HG03520 (cell line): Measurements from ENCODE around the gene LUZP2.

ENCODE experiments used
- ATAC-seq: cut with Tn5 transposase; IDR thresholded peaks from one replicate; pipeline ENCODE4 v1.9.1; 2021; ENCODE audit warnings: mild to moderate bottlenecking, moderate library complexity; ENCODE audit not compliant: unreplicated experiment

Gene LUZP2

DNA sequence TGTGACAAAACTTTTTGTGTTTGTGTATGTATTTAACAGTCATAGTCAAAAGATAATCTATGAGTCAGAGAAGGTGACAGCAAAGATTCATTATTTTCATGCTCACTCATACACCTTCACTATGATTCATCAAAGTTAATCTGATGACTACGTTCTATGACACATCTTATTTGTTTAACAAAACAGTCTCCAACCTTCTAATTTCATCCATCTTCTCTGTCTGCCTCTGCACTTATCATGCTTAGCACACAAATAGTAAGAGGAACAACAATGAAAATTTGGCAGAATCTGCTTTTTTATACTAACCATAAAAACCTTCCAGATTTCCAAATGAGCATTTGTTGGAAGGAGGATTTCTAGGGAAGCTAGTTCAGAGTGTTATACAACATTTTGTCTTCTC lies 568.9 kb downstream of the LUZP2 start:
- ATAC-seq = no peak

DNA sequence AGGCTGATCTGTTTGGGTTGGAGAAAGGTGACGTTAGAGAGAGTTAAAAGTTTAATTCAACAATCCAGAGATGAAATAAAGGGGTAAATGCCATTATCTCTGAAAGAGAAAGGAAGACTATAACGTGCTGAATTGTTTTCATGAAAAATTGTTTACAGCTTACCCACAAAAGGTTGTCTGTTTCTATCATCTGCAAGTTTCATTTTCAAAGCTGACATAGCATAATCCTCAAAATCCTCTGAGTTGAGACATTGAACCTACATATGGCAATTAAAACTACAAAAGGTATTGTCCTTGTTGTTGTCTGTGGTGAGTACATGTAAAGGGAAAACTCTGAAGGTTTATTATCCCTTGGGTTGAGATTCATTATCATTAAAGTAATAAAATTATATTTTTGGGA lies 569.9 kb downstream of the LUZP2 start:
- ATAC-seq = no peak

DNA sequence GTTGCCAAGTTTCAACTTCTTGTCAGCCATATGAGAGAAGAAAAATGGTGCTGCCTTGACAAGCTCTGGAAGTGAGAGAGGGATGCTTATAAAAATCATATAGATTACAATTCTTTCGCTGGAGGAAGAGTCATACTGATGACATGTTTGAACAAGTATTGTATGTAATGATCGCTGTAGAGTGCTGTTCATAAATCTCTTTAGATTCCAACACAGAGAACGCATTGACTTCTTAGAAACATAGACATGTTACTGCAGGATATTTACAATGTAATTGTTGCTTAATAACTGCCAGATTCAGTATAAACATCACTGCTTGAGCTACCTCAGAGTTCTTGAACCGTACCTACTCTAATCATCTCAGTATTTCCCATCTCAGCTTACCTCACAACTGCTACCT lies 571.6 kb downstream of the LUZP2 start:
- ATAC-seq = no peak

DNA sequence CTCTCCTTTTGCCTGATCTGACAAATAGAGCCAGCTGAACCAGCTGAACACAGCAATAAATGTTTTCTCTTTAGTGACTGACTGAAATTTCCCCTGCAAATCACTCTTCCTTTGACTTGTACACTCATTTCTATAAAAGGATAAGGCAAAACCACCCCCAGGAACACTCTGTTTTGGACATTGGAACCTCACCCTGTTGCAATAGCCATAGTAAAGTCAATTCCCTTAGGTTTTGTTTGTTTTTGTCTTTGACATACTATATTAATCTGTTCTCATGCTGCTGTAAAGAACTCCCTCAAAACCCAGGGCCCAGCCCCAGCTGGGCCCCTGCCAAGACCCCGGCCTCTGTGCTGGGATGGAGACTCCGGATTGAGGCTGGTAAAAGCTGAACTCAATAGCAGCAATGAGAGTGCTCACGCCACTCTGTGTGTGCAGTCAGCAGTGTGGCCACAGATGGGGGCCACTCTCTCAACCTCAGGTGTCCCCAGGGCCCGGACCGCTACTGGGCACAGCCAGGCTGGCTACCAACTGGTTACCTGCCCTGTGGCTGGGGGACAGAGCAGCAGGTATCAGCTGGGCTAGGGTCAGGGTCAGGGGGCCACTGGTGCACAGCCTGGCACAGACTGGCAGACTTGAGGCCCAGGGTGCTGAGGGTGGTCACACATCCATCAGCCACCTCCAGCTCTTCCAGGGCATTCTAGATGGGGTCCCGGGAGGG lies 597.4 kb downstream of the LUZP2 start:
- ATAC-seq = no peak

DNA sequence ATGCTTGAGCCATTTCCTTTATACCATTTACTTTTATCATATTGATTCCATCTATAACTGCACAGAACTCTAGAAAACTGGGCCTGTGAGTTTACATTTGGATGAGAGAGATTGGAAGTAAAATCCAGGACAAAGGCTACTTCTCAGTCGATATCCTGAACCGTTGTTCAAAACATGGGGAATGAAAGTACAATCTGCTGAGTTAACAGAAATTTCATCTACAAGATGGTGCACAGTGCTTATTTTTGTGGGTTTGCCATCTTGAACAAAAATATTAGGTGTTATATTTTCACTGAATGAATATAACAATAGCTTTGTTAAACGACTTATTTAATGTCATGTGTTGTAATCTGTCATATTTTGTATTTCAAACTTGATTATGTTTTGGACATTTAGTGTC lies 622.6 kb downstream of the LUZP2 start:
- ATAC-seq = no peak
